DOHH2 (cell line): Measurements from ENCODE around the gene METTL17.

Experiments
- H3F3A ChIP-seq: fragments of 200-600 bp; sonication (generic), shearing (Covaris generic); 2 replicates; pipeline ENCODE4 v1.6.0; 2016; ENCODE audit warnings: antibody characterized with exemption, mild to moderate bottlenecking; ENCODE audit not compliant: control insufficient read depth, insufficient read depth
- H3K27ac ChIP-seq: fragments of 200-600 bp; sonication (generic); 2 replicates; pipeline ENCODE4 v1.5.1; 2014; ENCODE audit warnings: low read depth, mild to moderate bottlenecking, low read length, moderate library complexity
- H3K27me3 ChIP-seq: fragments of 200-600 bp; sonication (generic); 2 replicates; pipeline ENCODE4 v1.6.1; 2014; ENCODE audit warnings: mild to moderate bottlenecking, low read length, mixed read lengths; ENCODE audit not compliant: control insufficient read depth
- H3K36me3 ChIP-seq: fragments of 200-600 bp; sonication (generic); 2 replicates; pipeline ENCODE4 v1.6.1; 2014; ENCODE audit warnings: mild to moderate bottlenecking, low read length, moderate library complexity, mixed read lengths; ENCODE audit not compliant: control insufficient read depth
- H3K4me1 ChIP-seq: fragments of 200-600 bp; sonication (generic); 2 replicates; pipeline ENCODE4 v1.6.1; 2014; ENCODE audit warnings: mild to moderate bottlenecking, low read length, mixed read lengths; ENCODE audit not compliant: control insufficient read depth
- H3K4me2 ChIP-seq: fragments of 200-600 bp; sonication (generic); 2 replicates; pipeline ENCODE4 v1.6.0; 2014; ENCODE audit warnings: mild to moderate bottlenecking, low read length, moderate library complexity
- H3K4me3 ChIP-seq: fragments of 200-600 bp; sonication (generic); 2 replicates; pipeline ENCODE4 v1.5.1; 2014; ENCODE audit warnings: mild to moderate bottlenecking, low read length, mixed read lengths
- H3K79me2 ChIP-seq: fragments of 200-600 bp; sonication (generic); 2 replicates; pipeline ENCODE4 v1.6.1; 2014; ENCODE audit warnings: mild to moderate bottlenecking, low read length, mixed read lengths; ENCODE audit not compliant: control insufficient read depth
- H3K9me2 ChIP-seq: fragments of 200-600 bp; sonication (generic); replicated peaks from 2 replicates; pipeline ENCODE4 v1.6.1; 2014; ENCODE audit warnings: mild to moderate bottlenecking, low read length, mixed read lengths; ENCODE audit not compliant: control insufficient read depth
- H3K9me3 ChIP-seq: fragments of 200-600 bp; sonication (generic); 2 replicates; pipeline ENCODE4 v1.6.1; 2014; ENCODE audit warnings: antibody characterized with exemption, low read length, mixed read lengths; ENCODE audit not compliant: control insufficient read depth, insufficient read depth
- H4K20me1 ChIP-seq: fragments of 200-600 bp; sonication (generic); 2 replicates; pipeline ENCODE4 v1.6.0; 2014; ENCODE audit warnings: low read depth, mild to moderate bottlenecking, antibody characterized with exemption, low read length, moderate library complexity; ENCODE audit not compliant: control insufficient read depth, insufficient read depth
- CTCF ChIP-seq: fragments of 200-600 bp; sonication (generic); IDR thresholded peaks from one replicate; pipeline ENCODE4 v1.5.1; 2014; ENCODE audit warnings: antibody characterized with exemption, mild to moderate bottlenecking, low read depth, low read length; ENCODE audit not compliant: poor library complexity, severe bottlenecking
- EZH2phosphoT487 ChIP-seq: fragments of 200-600 bp; sonication (generic); IDR thresholded peaks from 2 replicates; pipeline ENCODE4 v1.6.1; 2017; ENCODE audit warnings: borderline replicate concordance, mild to moderate bottlenecking, antibody characterized with exemption, low read length, moderate library complexity, mixed read lengths

The METTL17 gene

DNA sequence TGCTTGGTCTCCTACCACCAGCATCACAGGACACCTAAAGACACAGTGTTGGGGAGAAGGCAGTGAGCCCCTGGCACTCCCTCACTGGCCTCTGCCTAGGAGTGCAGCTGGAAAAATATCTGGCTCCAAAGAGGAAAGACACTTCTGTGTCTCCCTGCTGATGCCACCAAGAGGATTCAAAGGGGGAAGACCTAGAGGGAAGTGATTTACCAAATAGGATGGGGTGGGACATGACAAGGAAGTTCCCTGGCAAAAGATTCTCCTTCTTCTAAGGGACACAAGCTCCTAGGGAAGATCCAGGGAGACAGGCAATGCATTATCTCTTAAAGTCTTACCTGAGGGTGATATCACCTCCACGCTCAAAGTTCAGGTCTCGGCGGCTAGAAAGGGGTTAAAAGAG, 29.0 kb downstream of the METTL17 start:
- Histone ChIP-seq H3K36me3 (no peaks in the 10 kb centered on the region), H3K4me2 (no peak overlapping the region), H3F3A (no peaks in the 10 kb centered on the region), H3K4me3 (no peak overlapping the region), H4K20me1 (no peaks in the 10 kb centered on the region), H3K27ac (no peak overlapping the region), H3K27me3 (peaks cover 31% of the 10 kb centered on the region), H3K9me3 (no peaks in the 10 kb centered on the region), H3K79me2 (no peaks in the 10 kb centered on the region), H3K9me2 (no peaks in the 10 kb centered on the region), H3K4me1 (no peaks in the 10 kb centered on the region)
- TF ChIP-seq EZH2phosphoT487 = no peak
- no peak for TF ChIP-seq CTCF

DNA sequence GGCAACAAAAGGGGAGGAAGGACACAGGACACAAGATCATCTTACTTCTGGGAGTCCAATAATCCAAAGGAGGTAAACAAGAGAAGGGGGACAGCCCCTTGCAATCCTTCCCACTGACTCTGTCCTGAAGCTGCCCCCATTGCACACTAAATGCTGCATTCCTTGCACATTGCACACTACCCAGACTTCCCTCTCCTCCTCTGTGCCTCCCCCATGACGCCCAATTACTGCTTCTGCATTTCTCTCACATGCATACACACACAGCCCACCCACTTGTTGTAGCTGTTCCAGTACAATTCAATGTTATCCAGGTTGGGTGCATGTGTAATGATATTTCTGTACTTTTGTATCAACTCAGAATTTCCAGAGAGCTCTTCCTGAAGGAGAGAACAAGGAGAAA, 29.6 kb downstream of the METTL17 start:
- Histone ChIP-seq H3F3A (no peaks in the 10 kb centered on the region), H3K4me2 (no peak overlapping the region), H4K20me1 (no peaks in the 10 kb centered on the region), H3K4me3 (no peak overlapping the region), H3K9me3 (no peaks in the 10 kb centered on the region), H3K27ac (no peak overlapping the region), H3K4me1 (no peaks in the 10 kb centered on the region), H3K79me2 (no peaks in the 10 kb centered on the region), H3K9me2 (no peaks in the 10 kb centered on the region), H3K27me3 (peaks cover 35% of the 10 kb centered on the region), H3K36me3 (no peaks in the 10 kb centered on the region)
- TF ChIP-seq CTCF (no peak), EZH2phosphoT487 (no peak)

DNA sequence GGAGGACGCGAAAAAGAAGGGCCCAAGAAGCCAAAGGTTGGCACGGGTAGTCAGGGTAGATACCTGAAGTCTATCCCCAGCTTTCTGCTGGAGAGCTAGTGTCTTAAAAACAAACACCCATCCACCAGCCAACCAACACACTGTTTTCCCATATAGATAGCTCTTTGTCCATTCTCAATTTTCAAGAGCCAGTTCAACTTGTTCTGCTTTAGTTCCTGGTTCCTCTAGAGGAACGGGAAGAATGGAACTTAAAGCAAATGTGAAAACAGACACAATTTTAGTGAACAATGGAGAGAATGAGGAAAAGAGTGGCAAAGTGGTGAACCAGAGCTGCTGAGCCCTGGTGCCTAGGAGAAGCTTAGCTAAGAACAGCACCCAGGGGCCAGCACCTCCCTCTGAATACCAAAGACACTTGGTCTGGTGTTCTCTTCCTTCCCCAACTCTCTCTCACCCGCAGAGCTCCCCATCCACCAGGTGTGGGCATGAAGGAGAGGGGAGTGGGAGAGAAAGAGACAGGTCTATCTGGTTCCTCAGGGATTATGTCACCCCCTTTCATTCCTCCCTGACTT, 31.3 kb downstream of the METTL17 start:
- Histone ChIP-seq H3K4me1 (no peaks in the 10 kb centered on the region), H3K4me3 (no peak overlapping the region), H3K9me3 (no peaks in the 10 kb centered on the region), H3K79me2 (no peaks in the 10 kb centered on the region), H3K9me2 (no peaks in the 10 kb centered on the region), H4K20me1 (no peaks in the 10 kb centered on the region), H3K27me3 (peaks cover 44% of the 10 kb centered on the region), H3F3A (no peaks in the 10 kb centered on the region), H3K4me2 (no peak overlapping the region), H3K27ac (no peak overlapping the region), H3K36me3 (no peaks in the 10 kb centered on the region)
- no peak for TF ChIP-seq EZH2phosphoT487
- TF ChIP-seq CTCF = no peak
